Stimulated activated CD4-positive, alpha-beta T cell treated with anti-CD3 and anti-CD28 coated beads, Interleukin-1b, Interleukin-23, amount 100 ng/mL, for 4 hours (primary cell): ENCODE results near the gene DGCR8.
A peak's percentile ranks its signal among the peaks of the same experiment; 100 is the strongest.

ENCODE experiments used
- DNase-seq, 2 donors: peaks; one replicate each; pipeline ENCODE4 v3.0.0-alpha.2; 2020; ENCODE audit warnings: low read depth in 2 of 2

DGCR8 gene

GRCh38 chr22:20109411-20110358 is 29.6 kb downstream of the DGCR8 start:
- no peak for DNase-seq

DNA sequence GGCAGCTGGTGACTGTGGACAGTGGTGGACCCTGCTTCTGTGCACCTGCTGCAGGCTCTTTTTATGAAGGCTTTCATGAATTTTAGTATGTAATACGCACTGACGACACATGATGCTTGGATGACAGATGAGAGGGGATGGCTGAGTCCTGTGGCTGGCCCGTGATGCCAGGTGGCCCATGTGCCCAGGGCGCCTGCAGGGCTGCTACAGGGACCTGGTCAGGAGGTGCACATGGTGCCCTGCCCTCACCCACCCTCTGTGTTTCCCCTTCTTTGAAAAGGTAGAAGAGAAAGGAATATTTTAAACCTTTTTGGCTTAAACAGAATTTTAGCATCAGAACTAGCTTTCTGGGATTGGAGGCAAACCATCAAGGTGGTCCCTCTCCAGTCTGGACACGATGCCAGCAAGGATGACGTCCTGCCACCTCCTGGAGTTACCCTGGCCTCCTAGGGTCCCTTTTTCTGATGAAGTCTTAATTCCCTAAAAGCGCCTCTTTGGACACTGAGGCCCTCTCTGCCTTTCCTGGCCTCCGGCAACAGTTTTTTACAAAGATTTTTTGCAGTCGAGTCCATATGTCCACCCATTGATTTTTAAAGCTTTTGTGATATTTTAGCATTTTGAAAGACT is 30.4 kb downstream of the DGCR8 start:
- no peak for DNase-seq

GRCh38 chr22:20111045-20111688 is 31.1 kb downstream of the DGCR8 start:
- DNase-seq, result no peak

- no peak for DNase-seq
Observed at GRCh38 chr22:20111689-20112622, 31.9 kb downstream of the DGCR8 start.

DNA sequence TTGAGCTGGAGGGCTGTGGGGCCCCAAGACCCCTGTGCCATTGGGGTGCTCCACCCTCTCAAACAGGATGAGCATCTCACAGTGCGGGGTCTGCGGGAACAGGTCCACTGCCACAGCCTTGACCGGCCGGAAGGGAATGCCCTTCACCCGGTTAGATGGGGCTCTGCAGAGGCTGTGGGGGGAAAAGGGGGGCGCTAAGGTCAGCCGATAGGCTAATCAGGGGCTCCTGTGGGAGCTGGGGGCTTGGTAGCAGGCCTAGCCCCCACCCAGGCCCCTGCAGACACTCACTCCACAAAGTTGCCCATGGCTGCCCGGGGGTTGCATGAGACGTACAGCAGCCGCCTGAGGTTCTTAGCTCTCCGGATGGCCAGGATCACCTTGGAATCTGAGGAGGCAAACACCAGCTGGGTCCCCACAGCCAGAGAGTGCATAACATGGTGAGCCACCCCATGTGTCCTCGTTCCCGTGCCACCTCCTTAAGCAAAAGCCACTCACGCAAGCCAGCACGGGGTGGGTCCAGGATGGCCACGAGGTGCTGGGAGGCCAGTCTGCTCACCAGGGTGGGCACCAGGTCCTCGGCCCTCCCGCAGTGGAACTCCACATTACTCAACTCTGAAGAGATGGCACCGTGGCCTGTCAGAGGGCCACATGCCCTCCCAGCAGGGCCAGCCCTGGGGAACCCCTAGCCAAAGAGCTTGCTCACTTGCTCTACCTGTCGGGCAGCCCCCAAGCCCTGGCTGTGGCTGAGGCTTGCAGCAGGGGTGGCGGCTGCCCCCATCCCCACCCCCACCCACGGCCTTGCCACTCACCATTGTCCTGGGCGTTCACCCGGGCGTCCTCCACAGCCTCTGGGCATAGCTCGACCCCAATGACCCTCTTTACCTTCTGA is 32.8 kb downstream of the DGCR8 start:
- no peak for DNase-seq

DNA sequence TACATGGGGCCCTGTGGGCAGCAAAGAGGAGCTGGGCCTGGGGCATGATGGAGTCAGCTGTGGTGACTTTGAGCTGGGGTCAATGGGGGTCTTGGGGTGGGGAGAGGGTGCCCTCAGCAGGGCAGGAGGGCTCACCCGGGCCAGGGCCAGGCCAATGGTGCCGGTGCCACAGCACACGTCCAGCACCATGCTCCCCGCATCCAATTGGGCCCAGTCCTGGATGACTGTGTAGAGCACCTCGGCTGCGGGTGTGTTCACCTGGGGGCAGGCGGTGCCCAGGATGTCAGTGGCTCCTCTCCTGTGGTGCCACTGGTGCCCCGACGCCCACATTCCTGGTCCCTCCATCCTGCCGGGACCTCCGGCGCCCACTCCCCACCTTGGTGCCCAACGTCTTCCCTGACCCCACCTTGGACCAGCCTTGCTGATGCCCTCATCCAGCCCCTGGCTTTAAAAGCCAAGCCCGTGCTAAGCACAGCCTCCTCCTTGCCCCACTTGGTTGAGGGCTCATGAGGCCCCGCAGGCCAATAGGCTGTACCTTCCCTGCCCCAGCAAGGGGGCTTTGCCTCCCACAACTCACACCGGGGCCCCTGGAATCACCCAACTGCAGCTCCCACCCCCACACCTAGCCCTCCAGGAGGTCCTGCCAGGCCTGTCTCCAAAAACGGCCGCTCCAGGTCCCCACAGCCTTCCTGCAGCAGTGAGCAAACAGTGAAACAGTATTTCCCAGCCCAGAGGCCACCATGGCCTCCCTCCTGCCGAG is 33.7 kb downstream of the DGCR8 start:
- no peak for DNase-seq

GRCh38 chr22:20114506-20115475 is 34.8 kb downstream of the DGCR8 start:
- DNase-seq, result no peak

DNA sequence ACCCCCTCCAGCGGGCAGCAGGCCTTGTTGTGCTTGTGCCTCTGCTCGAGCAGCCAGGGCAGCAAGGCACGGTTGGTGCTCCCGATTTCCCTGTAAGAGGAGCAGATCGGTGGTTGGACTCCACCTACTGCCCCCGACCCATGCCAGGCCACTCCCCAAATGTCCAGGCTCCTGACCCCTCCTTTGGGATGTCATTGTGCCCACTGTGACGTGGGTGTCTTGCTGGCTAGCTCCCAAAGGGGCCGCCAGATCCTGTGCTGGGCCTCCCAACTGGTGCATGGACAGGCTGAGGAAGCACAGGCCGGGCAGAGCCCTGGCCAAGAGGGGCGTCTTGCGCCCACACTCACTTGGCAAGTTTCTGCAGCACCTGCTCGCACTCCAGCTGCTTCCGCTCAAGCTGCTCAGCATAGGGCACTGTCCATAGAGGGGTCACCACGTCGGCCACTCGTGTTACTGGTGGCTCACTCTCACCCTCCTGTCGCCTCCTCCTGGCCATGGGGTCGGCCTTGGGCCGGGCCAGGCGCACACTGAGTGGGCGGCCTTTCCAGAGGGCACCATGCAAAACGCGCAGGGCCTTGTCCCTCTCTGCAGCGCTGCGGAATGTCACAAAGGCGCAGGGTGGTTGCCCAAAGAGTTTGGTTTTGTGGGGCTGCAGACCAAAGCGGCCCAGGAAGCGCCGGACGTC is 35.8 kb downstream of the DGCR8 start, which contains the start of gene RANBP1:
TSS of gene RANBP1 (plus strand) at position 414 of the 685 bp plus-strand sequence. CDS start at position 495, 81 bp downstream.
- DNase-seq, result no peak

DNA sequence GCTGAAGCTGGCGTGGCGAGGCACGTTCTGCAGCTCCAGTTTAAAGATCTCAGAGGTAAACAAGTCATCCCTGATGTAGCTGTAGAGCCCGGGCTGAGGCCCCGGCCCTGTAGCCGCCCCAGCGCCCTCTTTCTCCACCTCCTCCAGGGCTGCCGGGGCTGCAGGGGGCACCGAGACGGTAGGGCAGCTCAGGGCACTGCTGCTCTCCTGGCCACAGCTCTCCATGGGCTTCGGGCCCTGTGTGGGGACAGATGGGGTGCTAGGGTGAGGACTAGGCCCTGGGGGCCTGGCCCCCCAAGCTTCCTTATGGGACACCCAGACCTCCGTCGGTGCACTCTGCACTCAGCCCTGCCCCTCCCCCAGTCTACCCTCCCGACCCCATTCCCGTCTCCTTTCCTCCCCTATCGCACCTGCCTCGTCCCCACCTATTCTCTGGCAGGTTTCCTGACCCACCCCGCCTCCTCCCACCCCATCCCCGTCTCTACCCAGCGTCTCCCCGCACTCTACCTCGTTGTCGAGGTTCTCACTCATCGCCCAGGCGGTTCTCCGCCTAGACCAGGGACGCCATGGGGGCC is 36.4 kb downstream of the DGCR8 start:
- DNase-seq, result no peak

- DNase-seq, result peak; percentile 91 to 95
Observed at GRCh38 chr22:20116951-20117632, 37.1 kb downstream of the DGCR8 start, which contains the start of gene TRMT2A. TSS of gene TRMT2A (minus strand) at chr22:20117226. CDS start at chr22:20116906, 320 bp downstream.

DNA sequence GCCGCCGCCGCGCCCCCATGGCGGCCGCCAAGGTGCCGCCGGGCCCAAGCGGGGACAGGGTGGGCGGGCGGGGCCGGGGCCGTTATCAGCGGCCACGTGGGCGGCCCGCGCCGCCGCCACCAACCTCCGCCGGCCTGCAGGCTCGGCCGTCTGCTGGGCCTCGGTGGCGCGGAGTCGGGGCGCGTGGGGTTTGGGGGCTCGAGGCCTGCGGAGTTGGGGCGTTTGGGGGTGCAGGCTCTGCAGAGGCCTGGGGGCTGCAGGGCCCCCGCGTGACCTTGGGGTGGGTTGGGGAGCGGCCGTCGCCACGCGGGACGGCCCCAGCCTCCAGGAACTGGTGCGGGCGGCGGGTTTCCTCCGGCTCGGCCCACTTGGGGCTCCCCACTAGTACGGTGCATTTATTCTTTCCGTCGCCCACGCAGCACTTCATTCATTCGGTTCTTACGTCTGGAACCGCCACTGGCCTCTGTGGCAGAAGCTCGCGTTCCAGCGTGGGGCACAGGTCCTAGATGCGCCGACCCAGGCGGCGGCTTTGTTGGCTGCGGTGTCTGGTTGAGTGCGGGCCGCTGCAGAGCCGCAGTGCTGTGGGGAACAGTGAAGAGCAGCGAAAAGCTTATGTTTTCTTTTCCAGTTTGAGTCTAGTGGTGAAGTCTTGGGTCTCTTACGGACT is 37.7 kb downstream of the DGCR8 start:
- peak; percentile 72 to 73 for DNase-seq

DNA sequence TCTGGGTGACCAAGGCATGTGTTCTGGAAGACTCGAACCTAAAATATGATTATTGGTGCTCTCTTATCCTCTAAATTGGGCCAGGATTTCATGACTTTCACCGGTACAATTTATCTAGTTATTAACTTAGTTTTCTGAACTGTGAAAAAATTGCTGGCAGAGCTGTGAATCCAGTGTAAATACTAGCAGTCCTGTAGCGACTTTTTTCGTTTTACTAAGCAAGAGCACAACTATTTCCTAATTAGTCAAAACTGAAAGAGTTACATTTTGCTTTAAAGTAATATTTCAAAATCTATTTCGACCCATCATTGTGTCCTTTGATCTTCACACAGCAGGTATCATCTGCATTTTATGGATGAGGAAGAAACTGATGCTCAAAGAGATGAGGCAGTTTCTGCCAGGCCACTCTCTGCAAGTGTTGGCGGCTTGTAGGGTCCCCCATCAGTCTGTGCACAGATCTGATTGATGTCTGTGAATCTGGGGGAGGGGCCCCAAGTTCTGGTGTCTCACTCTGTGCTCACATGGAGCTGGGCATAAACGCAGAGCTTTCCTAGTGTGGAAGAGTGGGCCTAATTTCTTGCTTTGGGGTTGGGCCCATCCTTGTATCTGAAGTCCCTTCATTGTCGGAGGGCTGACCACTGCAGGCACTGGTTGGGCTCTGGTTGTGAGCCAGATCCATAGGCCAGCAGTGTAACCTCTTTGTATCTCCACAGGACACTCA is 38.4 kb downstream of the DGCR8 start:
- DNase-seq, result no peak

DNA sequence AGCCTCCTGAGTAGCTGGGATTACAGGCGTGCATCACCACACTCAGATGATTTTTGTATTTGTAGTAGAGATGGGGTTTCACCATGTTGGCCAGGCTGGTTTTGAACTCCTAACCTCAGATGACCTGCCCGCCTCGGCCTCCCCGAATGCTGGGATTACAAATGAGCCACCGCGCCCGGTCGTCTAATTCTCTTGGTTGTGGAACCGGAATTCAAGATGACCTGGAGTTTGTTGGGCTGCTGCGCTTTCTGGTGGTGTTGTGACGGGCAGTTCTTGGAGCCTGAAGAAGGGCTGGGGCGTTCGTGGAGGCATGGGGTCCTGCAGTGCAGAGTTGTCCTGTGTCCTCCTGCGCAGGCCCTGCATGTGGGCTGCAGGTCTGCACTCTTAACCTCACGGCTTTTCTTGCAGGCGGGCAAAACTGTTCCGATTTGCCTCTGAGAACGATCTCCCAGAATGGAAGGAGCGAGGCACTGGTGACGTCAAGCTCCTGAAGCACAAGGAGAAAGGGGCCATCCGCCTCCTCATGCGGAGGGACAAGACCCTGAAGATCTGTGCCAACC is 41.9 kb downstream of the DGCR8 start:
- no peak for DNase-seq

DNA sequence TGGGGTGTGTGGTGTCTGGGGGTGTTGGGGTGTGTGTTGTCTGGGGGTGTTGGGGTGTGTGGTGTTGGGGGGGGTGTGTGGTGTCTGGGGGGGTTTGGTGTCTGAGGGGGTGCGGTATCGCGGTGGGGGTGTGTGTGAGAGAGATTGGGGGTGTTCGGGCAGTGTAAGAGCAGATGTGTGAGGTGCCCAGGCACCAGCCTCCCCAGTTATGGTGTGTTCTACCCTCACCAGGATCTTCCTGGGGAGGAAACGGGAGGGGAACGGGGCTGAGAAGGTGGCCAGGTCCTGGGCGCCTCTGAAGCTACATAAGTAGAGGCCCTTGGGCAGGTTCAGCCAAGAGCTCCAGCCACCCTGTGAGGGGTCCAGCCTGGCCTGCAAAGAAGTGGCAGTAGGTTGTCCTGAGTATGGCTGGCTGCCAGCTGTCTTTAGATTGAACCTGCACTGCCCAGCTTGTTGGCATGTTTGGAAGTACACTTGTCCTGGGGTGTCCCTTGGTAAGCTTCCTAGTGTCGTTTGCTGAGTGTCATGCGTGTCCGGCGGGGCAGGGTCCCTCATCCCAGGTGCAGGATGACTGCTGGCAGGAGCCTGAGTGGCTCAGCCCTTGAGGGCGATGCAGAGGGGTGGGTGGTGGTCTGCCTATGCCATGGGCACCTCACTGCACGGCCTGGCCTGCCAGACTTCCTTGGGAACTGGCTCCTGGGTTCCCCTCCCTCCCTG is 43.5 kb downstream of the DGCR8 start:
- DNase-seq, result no peak
